Astrocyte of the hippocampus (primary cell): ENCODE measurements around the gene ANXA2R.
A peak's percentile ranks its signal among the peaks of the same experiment; 100 is the strongest.
"Not testable (repeated sequence)": the region's sequence is repeated elsewhere in the genome, so short reads cannot be mapped to it uniquely, and the experiment has no call there.

Experiments used
- DNase-seq: peaks from one replicate; pipeline ENCODE4 v3.0.0; 2011; ENCODE audit warnings: low read depth, low spot score

ANXA2R gene

GRCh38 chr5:43036409-43036808, 3.7 kb downstream of the ANXA2R start:
- DNase-seq, result no peak

- DNase-seq, result peak; percentile 72
Measured at GRCh38 chr5:43034591-43034968, 5.5 kb downstream of the ANXA2R start.

- DNase-seq, result peak; percentile 65
Measured at GRCh38 chr5:43033841-43034590, 6.1 kb downstream of the ANXA2R start.

- no peak for DNase-seq
Measured at GRCh38 chr5:43027054-43027785, 12.9 kb downstream of the ANXA2R start.

GRCh38 chr5:43025184-43025950, 14.8 kb downstream of the ANXA2R start:
- DNase-seq, result not testable (repeated sequence)

GRCh38 chr5:43024217-43024616, 15.9 kb downstream of the ANXA2R start:
- no peak for DNase-seq

- DNase-seq, result no peak
Measured at GRCh38 chr5:43021151-43021550, 19.0 kb downstream of the ANXA2R start.

- DNase-seq, result peak; percentile 70
Measured at GRCh38 chr5:43020399-43020746, 19.7 kb downstream of the ANXA2R start.

- DNase-seq, result peak; percentile 91
Measured at GRCh38 chr5:43019614-43020398, 20.3 kb downstream of the ANXA2R start.

GRCh38 chr5:43019291-43019613, 20.9 kb downstream of the ANXA2R start:
- DNase-seq, result no peak

GRCh38 chr5:43017428-43017815, 22.7 kb downstream of the ANXA2R start:
- no peak for DNase-seq

GRCh38 chr5:43016217-43016779, 23.8 kb downstream of the ANXA2R start:
- DNase-seq, result peak; percentile 50

- DNase-seq, result no peak
Measured at GRCh38 chr5:43014522-43014921, 25.6 kb downstream of the ANXA2R start.

GRCh38 chr5:43010935-43011315, 29.2 kb downstream of the ANXA2R start:
- no peak for DNase-seq

GRCh38 chr5:43008363-43009153, 31.6 kb downstream of the ANXA2R start:
- DNase-seq, result peak; percentile 88

- DNase-seq, result peak; percentile 86
Measured at GRCh38 chr5:43007911-43008362, 32.2 kb downstream of the ANXA2R start.

- peak; percentile 95 for DNase-seq
Measured at GRCh38 chr5:43007246-43007910, 32.7 kb downstream of the ANXA2R start.

GRCh38 chr5:43006424-43007202, 33.5 kb downstream of the ANXA2R start:
- peak; percentile 63 for DNase-seq

GRCh38 chr5:43005031-43005430, 35.1 kb downstream of the ANXA2R start:
- no peak for DNase-seq
